ENCODE data around the gene SPAG5. TPM values are rescaled to one million over a fixed set of nuclear protein-coding genes. Genes with fewer than 3 reads are reported as not detected.

SPAG5 gene
- total and polyA plus RNA-seq, 9 of the 15 experiments (the other 6 are each of a cell fraction or from before 2014, with no cell fraction given) = 94.4 to 286 (median 151) TPM

GRCh38 chr17:28540231-28540630 lies 58.6 kb downstream of the SPAG5 start:
- WGBS (ENCODE audit: insufficient coverage, low coverage, missing lambda C conversion rate) = 16% methylated on average over 4 of the region's 4 CpGs
- DNase-seq (ENCODE audit: extremely low read depth in 1 of 4, low spot score in 3 of 4) = no peak
- in situ Hi-C loops (cut with MboI) = no loop called here
- Histone ChIP-seq H3K4me2 (ENCODE audit: insufficient read depth, low read length) (no peak overlapping the region), H3K4me3 (no peak overlapping the region), H3K36me3 (ENCODE audit: control insufficient read depth, insufficient read depth, low read length) (no peaks in the 10 kb centered on the region), H3K9ac (ENCODE audit: insufficient read depth in 1 of 2, low read depth in 2 of 2, low read length in 2 of 2) (no peak overlapping the region), H2AFZ (ENCODE audit: low read depth, low read length) (no peak overlapping the region), H3K79me2 (ENCODE audit: control insufficient read depth, insufficient read depth, low read length) (no peaks in the 10 kb centered on the region), H3K9me3 (replicated peaks; ENCODE audit: control insufficient read depth, insufficient read depth, low read depth, low read length) (no peaks in the 10 kb centered on the region), H3K4me1 (replicated peaks in 1 of 2; ENCODE audit: control insufficient read depth in 2 of 2, insufficient read depth in 2 of 2, low read length in 2 of 2) (peaks cover 0 to 3% of the 10 kb centered on the region in 2 experiments; a peak in 2 of 5 replicates), H3K27ac (ENCODE audit: extremely low read depth, low read depth, low read length) (no peak overlapping the region), H3K27me3 (ENCODE audit: control insufficient read depth in 2 of 2, insufficient read depth in 2 of 2, low read length in 2 of 2) (peaks cover 4 to 29% of the 10 kb centered on the region in 2 experiments; a peak in 4 of 5 replicates), H4K20me1 (replicated peaks; ENCODE audit: control insufficient read depth, insufficient read depth, low read length) (peaks cover 10% of the 10 kb centered on the region; the same call in 1 of the 2 replicates), H3K9me1 (ENCODE audit: control insufficient read depth, insufficient read depth, low read length) (no peaks in the 10 kb centered on the region)
- no TSS peak for BruUV-seq (replicated peaks)
- no peak for FAIRE-seq
- ChIA-PET CTCF (ENCODE audit: low intra/inter-chr PET ratio) (interaction anchor here (1.8 to 5.1 kb wide), 2 partner anchors 45 to 780 kb away, joined by 7 to 69 read pairs; no protein-coding TSS in a partner anchor), POLR2A (no interaction called here)
- intact Hi-C loops (cut with micrococcal nuclease) = loop anchor here (1.0 kb wide), 1 partner anchor 46 kb away; no protein-coding TSS in a partner anchor
- no peak for ATAC-seq
- TF ChIP-seq GTF2B (IDR thresholded peaks at IDR 0.05; ENCODE audit: extremely low read depth, insufficient read length) = no peak
- no peak for TF ChIP-seq ADNP (tag; IDR thresholded peaks at IDR 0.05)
- TF ChIP-seq ZNF311 (CRISPR knock-in tag; IDR thresholded peaks at IDR 0.05) = no peak
- TF ChIP-seq SRF (CRISPR knock-in tag; IDR thresholded peaks at IDR 0.05) = no peak
- no peak for TF ChIP-seq HBP1 (CRISPR knock-in tag; IDR thresholded peaks at IDR 0.05)
- TF ChIP-seq U2AF1 (optimal IDR thresholded peaks at IDR 0.05; ENCODE audit: low read depth, low read length) = no peak
- TF ChIP-seq SREBF1 (IDR thresholded peaks at IDR 0.05; ENCODE audit: borderline replicate concordance, low read depth, low read length) = no peak

All from K562 (cell line).